NCI-H2227 (cell line): ENCODE measurements around the gene DUSP14.
"Not testable (repeated sequence)": the region's sequence is repeated elsewhere in the genome, so short reads cannot be mapped to it uniquely, and the experiment has no call there.

Experiments
- DNase-seq: peaks from one replicate; lab custom pipeline; 2025; ENCODE audit not compliant: unreplicated experiment; lab: John Stamatoyannopoulos, UW

Gene DUSP14

GRCh38 chr17:37489197-37490001 is at the start of gene DUSP14:
Gene DUSP14, plus strand, starts transcription at chr17:37489891. Its CDS starts 22,382 bp downstream, at chr17:37512273.
- peak; percentile 94 for DNase-seq

GRCh38 chr17:37440424-37440823 is 49.3 kb upstream of the DUSP14 start:
- no peak for DNase-seq

- DNase-seq = not testable (repeated sequence)
Observed at GRCh38 chr17:37441369-37442014, 48.2 kb upstream of the DUSP14 start.

GRCh38 chr17:37446027-37446426 is 43.7 kb upstream of the DUSP14 start:
- DNase-seq = peak; percentile 21

- DNase-seq = no peak
Observed at GRCh38 chr17:37447641-37448040, 42.0 kb upstream of the DUSP14 start.

GRCh38 chr17:37450112-37450511 is 39.6 kb upstream of the DUSP14 start:
- no peak for DNase-seq

GRCh38 chr17:37457801-37458200 is 31.9 kb upstream of the DUSP14 start:
- DNase-seq = not testable (repeated sequence)

- DNase-seq = no peak
Observed at GRCh38 chr17:37458805-37459204, 30.9 kb upstream of the DUSP14 start.

- no peak for DNase-seq
Observed at GRCh38 chr17:37461668-37462067, 28.0 kb upstream of the DUSP14 start.

GRCh38 chr17:37462492-37462891 is 27.2 kb upstream of the DUSP14 start:
- DNase-seq = no peak

GRCh38 chr17:37463039-37463438 is 26.7 kb upstream of the DUSP14 start:
- DNase-seq = no peak

GRCh38 chr17:37465069-37465616 is 24.5 kb upstream of the DUSP14 start:
- no peak for DNase-seq

GRCh38 chr17:37466471-37466870 is 23.2 kb upstream of the DUSP14 start:
- DNase-seq = no peak

GRCh38 chr17:37470181-37470580 is 19.5 kb upstream of the DUSP14 start:
- DNase-seq = no peak

GRCh38 chr17:37475731-37476420 is 13.8 kb upstream of the DUSP14 start:
- no peak for DNase-seq

- no peak for DNase-seq
Observed at GRCh38 chr17:37476431-37477120, 13.1 kb upstream of the DUSP14 start.

GRCh38 chr17:37478187-37478586 is 11.5 kb upstream of the DUSP14 start:
- DNase-seq = no peak

GRCh38 chr17:37479025-37479424 is 10.7 kb upstream of the DUSP14 start:
- DNase-seq = no peak

- no peak for DNase-seq
Observed at GRCh38 chr17:37480427-37480826, 9.3 kb upstream of the DUSP14 start.

GRCh38 chr17:37481001-37481665 is 8.6 kb upstream of the DUSP14 start:
- DNase-seq = peak; percentile 12
